Umbilical cord (tissue), 2 donors: Measurements from ENCODE around the gene LUZP4. TPM values are rescaled to one million over a fixed set of nuclear protein-coding genes. Genes with fewer than 3 reads are reported as not detected.
A peak's percentile ranks its signal among the peaks of the same experiment; 100 is the strongest.
"Not testable (repeated sequence)": the region's sequence is repeated elsewhere in the genome, so short reads cannot be mapped to it uniquely, and the experiment has no call there.

Source experiments
- DNase-seq: peaks from one replicate; pipeline ENCODE4 v3.0.0-alpha.2; 2015; ENCODE audit warnings: low spot score
- total RNA-seq: library from RNA; depleted of rRNA; stranded (reverse); fragments of >200 nt; gene quantifications from one replicate; pipeline ENCODE4 v1.2.3, GENCODE V29; 2014; ENCODE audit warnings: low replicate concordance; ENCODE audit not compliant: insufficient read depth

Gene LUZP4
- total RNA-seq, 1 donor from 2014 or later: 5.1 TPM

- DNase-seq: peak; percentile 78
These were observed 48.1 kb downstream of the LUZP4 start for GRCh38 chrX:115337491-115338144.

GRCh38 chrX:115339441-115340025, 50.0 kb downstream of the LUZP4 start:
- no peak for DNase-seq

GRCh38 chrX:115341421-115341820, 51.9 kb downstream of the LUZP4 start:
- DNase-seq: no peak

- DNase-seq: peak; percentile 96
These were observed 55.5 kb downstream of the LUZP4 start for GRCh38 chrX:115344885-115345614.

- DNase-seq: no peak
These were observed 56.1 kb downstream of the LUZP4 start for GRCh38 chrX:115345615-115346014.

GRCh38 chrX:115346738-115347137, 57.2 kb downstream of the LUZP4 start:
- not testable (repeated sequence) for DNase-seq

GRCh38 chrX:115348446-115349225, 59.1 kb downstream of the LUZP4 start:
- DNase-seq: no peak

GRCh38 chrX:115350711-115351381, 61.3 kb downstream of the LUZP4 start:
- peak; percentile 76 for DNase-seq

GRCh38 chrX:115356369-115356768, 66.9 kb downstream of the LUZP4 start:
- DNase-seq: no peak

Other genes with a start within 250 kb of the LUZP4 start
- 1.4 TPM for gene RBMXL3, start 100.3 kb upstream of the LUZP4 start, total RNA-seq
- gene LRCH2, start 55.6 kb upstream of the LUZP4 start, total RNA-seq: 28.9 TPM